Measurements from ENCODE around the gene SFRP2. TPM values are rescaled to one million over a fixed set of nuclear protein-coding genes. Genes with fewer than 3 reads are reported as not detected.
A peak's percentile ranks its signal among the peaks of the same experiment; 100 is the strongest.

Gene SFRP2
- total RNA-seq, 2 experiments from 2014 or later: not detected

DNA sequence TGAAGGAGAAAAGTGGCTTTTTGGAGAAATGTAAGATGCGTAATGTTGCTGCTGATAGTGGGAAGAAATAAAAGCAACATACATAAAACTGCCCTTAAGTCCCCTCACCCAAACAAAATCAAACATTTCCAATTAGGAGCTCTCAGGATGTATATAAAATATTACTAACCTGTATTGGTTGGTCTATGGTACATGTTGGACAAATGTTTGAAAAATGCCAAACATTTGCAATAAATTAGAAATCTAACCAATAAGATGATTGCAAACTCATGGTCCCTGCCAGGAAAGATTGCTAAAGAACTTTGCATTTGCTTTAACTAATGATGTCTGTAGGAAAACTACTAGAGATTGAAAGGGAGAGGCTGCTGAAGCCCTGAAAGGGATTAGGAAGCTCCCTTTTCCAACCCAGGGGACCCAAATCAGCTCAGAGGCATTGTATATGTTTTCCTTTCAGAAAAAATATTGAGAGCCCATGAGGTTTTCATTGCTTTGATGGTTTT is 1.8 kb downstream of the SFRP2 start:
- peaks cover 92% of the 10 kb centered on the region for H3K27me3 Mint-ChIP-seq
- H3K4me1 Mint-ChIP-seq (ENCODE audit: low read depth): peaks cover 32% of the 10 kb centered on the region
- ATAC-seq (ENCODE audit: poor library complexity) (no peak), DNase-seq (no peak)
- Histone ChIP-seq H3K9me3 (ENCODE audit: control insufficient read depth in 1 of 2, insufficient read depth in 1 of 2, low read length in 2 of 2) (peaks cover 0 to 33% of the 10 kb centered on the region in 2 experiments), H3K36me3 (ENCODE audit: insufficient read depth, low read length) (no peaks in the 10 kb centered on the region), H3K4me1 (ENCODE audit: insufficient read depth, low read length) (peaks cover 39% of the 10 kb centered on the region), H3K27ac (ENCODE audit: low read depth in 1 of 2, low read length in 2 of 2) (no peak overlapping the region), H3K27me3 (ENCODE audit: control insufficient read depth in 1 of 2, insufficient read depth in 2 of 2, low read length in 2 of 2) (peaks cover 52 to 75% of the 10 kb centered on the region in 2 experiments), H3K4me3 (ENCODE audit: low read length) (no peak overlapping the region)
- intact Hi-C loops (cut with DNase I, micrococcal nuclease): loop anchor here (5.0 to 10.0 kb wide), 5 partner anchors 230 to 838 kb away; no protein-coding TSS in a partner anchor
- ChIA-PET POLR2A (interaction anchor here (1.0 kb wide), 1 partner anchor 9 kb away, joined by 3 read pairs; no protein-coding TSS in a partner anchor), CTCF (interaction anchor here (0.7 to 1.6 kb wide), 2 partner anchors 8 to 14 kb away, joined by 3 to 7 read pairs; no protein-coding TSS in a partner anchor)
- H3K4me3 Mint-ChIP-seq: no peak overlapping the region
- H3K36me3 Mint-ChIP-seq (ENCODE audit: low read depth): no peaks in the 10 kb centered on the region
- no peaks in the 10 kb centered on the region for H3K9me3 Mint-ChIP-seq
- H3K27ac Mint-ChIP-seq: no peak overlapping the region
- TF ChIP-seq CTCF (IDR thresholded peaks at IDR 0.05): no peak

- no peaks in the 10 kb centered on the region for H3K36me3 ChIP-seq (ENCODE audit: insufficient read depth, low read length)
- no peak overlapping the region for H3K27ac ChIP-seq (ENCODE audit: low read depth in 1 of 2, low read length in 2 of 2)
- DNase-seq: peak in 3 of 14 experiments; percentile 16 to 32 (median 31)
- H3K27ac Mint-ChIP-seq: no peak overlapping the region
- ChIA-PET POLR2A (interaction anchor here (0.9 to 1.0 kb wide), 2 partner anchors 24 to 28 kb away, joined by 3 to 4 read pairs; no protein-coding TSS in a partner anchor), CTCF (interaction anchor here (0.6 to 1.6 kb wide), 3 partner anchors 9 to 426 kb away, joined by 3 to 7 read pairs (median 3); no protein-coding TSS in a partner anchor)
- H3K4me3 Mint-ChIP-seq: no peak overlapping the region
- peaks cover 22% of the 10 kb centered on the region for H3K4me1 Mint-ChIP-seq (ENCODE audit: low read depth)
- H3K36me3 Mint-ChIP-seq (ENCODE audit: low read depth): no peaks in the 10 kb centered on the region
- H3K27me3 Mint-ChIP-seq: peaks cover 91% of the 10 kb centered on the region
- H3K9me3 Mint-ChIP-seq: no peaks in the 10 kb centered on the region
- no peak for ATAC-seq (ENCODE audit: poor library complexity)
- intact Hi-C loops (cut with DNase I, micrococcal nuclease): loop anchor here (5.0 to 10.0 kb wide), 5 partner anchors 231 to 839 kb away; no protein-coding TSS in a partner anchor
- H3K27me3 ChIP-seq (ENCODE audit: control insufficient read depth in 1 of 2, insufficient read depth in 2 of 2, low read length in 2 of 2): peaks cover 47 to 71% of the 10 kb centered on the region in 2 experiments
- TF ChIP-seq CTCF (IDR thresholded peaks at IDR 0.05): peak; percentile 26
- H3K9me3 ChIP-seq (ENCODE audit: control insufficient read depth in 1 of 2, insufficient read depth in 1 of 2, low read length in 2 of 2): peaks cover 0 to 28% of the 10 kb centered on the region in 2 experiments
- H3K4me1 ChIP-seq (ENCODE audit: insufficient read depth, low read length): peaks cover 30% of the 10 kb centered on the region
- H3K4me3 ChIP-seq (ENCODE audit: low read length): no peak overlapping the region
These were observed 2.8 kb downstream of the SFRP2 start for GRCh38 chr4:153785910-153786721.

DNA sequence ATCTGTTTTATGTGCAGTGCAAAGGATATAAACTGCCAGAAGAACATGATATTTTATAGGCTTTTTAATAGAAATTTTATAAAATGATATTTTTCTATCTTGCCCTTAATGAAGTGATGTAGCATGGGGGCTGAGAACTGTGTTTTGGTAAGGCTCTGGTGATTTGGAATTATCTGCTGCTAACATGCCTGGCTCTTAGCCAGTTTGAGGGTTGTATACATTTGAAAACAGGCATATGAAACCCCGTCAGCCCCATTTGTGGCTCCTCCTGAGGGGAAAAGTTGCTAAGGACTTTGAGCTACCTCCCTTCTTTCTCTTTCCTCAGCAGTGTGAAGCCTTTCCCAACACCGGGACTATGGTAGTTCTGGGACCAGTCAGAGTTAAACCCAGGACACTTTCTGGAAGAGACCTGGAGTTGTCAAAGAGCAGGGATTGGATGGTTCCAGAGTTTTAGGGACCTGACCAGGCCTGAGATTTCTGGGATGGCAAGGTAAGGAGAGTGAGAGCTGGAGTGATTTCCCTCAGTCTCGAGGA is 4.7 kb downstream of the SFRP2 start:
- H3K27me3 ChIP-seq (ENCODE audit: control insufficient read depth in 1 of 2, insufficient read depth in 2 of 2, low read length in 2 of 2): peaks cover 32 to 52% of the 10 kb centered on the region in 2 experiments
- Mint-ChIP-seq H3K27ac (no peak overlapping the region), H3K27me3 (peaks cover 86% of the 10 kb centered on the region), H3K4me1 (ENCODE audit: low read depth) (peaks cover 8% of the 10 kb centered on the region), H3K36me3 (ENCODE audit: low read depth) (no peaks in the 10 kb centered on the region), H3K9me3 (no peaks in the 10 kb centered on the region), H3K4me3 (no peak overlapping the region)
- H3K4me3 ChIP-seq (ENCODE audit: low read length): no peak overlapping the region
- POLR2A ChIA-PET: no interaction called here
- CTCF ChIA-PET: no interaction called here
- intact Hi-C loops (cut with DNase I, micrococcal nuclease): loop anchor here (10.0 kb wide), 3 partner anchors 561 to 841 kb away; no protein-coding TSS in a partner anchor
- peaks cover 11% of the 10 kb centered on the region for H3K4me1 ChIP-seq (ENCODE audit: insufficient read depth, low read length)
- TF ChIP-seq CTCF (IDR thresholded peaks at IDR 0.05): no peak
- ATAC-seq (ENCODE audit: poor library complexity) (no peak), DNase-seq (no peak)
- H3K36me3 ChIP-seq (ENCODE audit: insufficient read depth, low read length): no peaks in the 10 kb centered on the region
- peaks cover 0 to 16% of the 10 kb centered on the region in 2 experiments for H3K9me3 ChIP-seq (ENCODE audit: control insufficient read depth in 1 of 2, insufficient read depth in 1 of 2, low read length in 2 of 2)
- no peak overlapping the region for H3K27ac ChIP-seq (ENCODE audit: low read depth in 1 of 2, low read length in 2 of 2)

Measured in CD4-positive, alpha-beta T cell (primary cell).